Hepatocyte (in vitro differentiated cells): ENCODE data around the gene SUGCT.

Experiments used
- CTCF ChIP-seq: fragments of 200-600 bp; sonication (generic); IDR thresholded peaks from 2 replicates; pipeline ENCODE4 v1.5.1; 2016; ENCODE audit warnings: antibody characterized with exemption, mild to moderate bottlenecking; ENCODE audit not compliant: poor library complexity
- EZH2phosphoT487 ChIP-seq: fragments of 200-600 bp; sonication (generic); IDR thresholded peaks from one replicate; pipeline ENCODE4 v1.6.1; 2018; ENCODE audit warnings: antibody characterized with exemption, mild to moderate bottlenecking, low read depth, moderate library complexity; ENCODE audit not compliant: unreplicated experiment, severe bottlenecking

- no peak for TF ChIP-seq EZH2phosphoT487
- no peak for TF ChIP-seq CTCF
Observed at GRCh38 chr7:40437936-40438634, 303.3 kb downstream of the SUGCT start.
